Keratinocyte (primary cell): ENCODE data around the gene PARD3B. TPM values are rescaled to one million over a fixed set of nuclear protein-coding genes. Genes with fewer than 3 reads are reported as not detected.

Experiments used
- DNase-seq: peaks from one replicate; pipeline ENCODE4 v3.0.0-alpha.2; 2011; ENCODE audit warnings: low read depth, missing footprints, low spot score
- FAIRE-seq: peaks from 2 replicates; lab custom pipeline; 2011; peaks lifted over from hg19 to GRCh38; lab: Jason Lieb, UNC
- H2AFZ ChIP-seq: 2 replicates; pipeline ENCODE4 v1.6.0; 2012; ENCODE audit warnings: low read length, control low read depth, inconsistent platforms; ENCODE audit not compliant: control insufficient read depth
- H3K27ac ChIP-seq: 2 replicates; pipeline ENCODE4 v1.5.1; 2011; ENCODE audit warnings: low read length; ENCODE audit not compliant: control insufficient read depth, insufficient read depth
- H3K27me3 ChIP-seq: 3 replicates; pipeline ENCODE4 v1.6.0; 2011; ENCODE audit warnings: low read length; ENCODE audit not compliant: control insufficient read depth, insufficient read depth; ENCODE audit errors: extremely low read depth
- H3K36me3 ChIP-seq, 2 experiments: 2 replicates in 1 of 2; 3 replicates in 1 of 2; pipeline ENCODE4 v1.5.1; 2011; ENCODE audit warnings: low read length in 2 of 2, mild to moderate bottlenecking in 1 of 2; ENCODE audit not compliant: control insufficient read depth in 2 of 2, insufficient read depth in 2 of 2; ENCODE audit errors: extremely low read depth in 1 of 2
- H3K4me1 ChIP-seq: 3 replicates; pipeline ENCODE4 v1.5.1; 2011; ENCODE audit warnings: low read length; ENCODE audit not compliant: control insufficient read depth, insufficient read depth; ENCODE audit errors: extremely low read depth
- H3K4me2 ChIP-seq: 3 replicates; pipeline ENCODE4 v1.6.0; 2011; ENCODE audit warnings: low read depth, low read length; ENCODE audit not compliant: control insufficient read depth, insufficient read depth; ENCODE audit errors: extremely low read depth
- H3K4me3 ChIP-seq, 3 experiments: fragments of 200-600 bp in 1 of 3; sonication (generic) in 1 of 3; 2 replicates in 2 of 3; 3 replicates in 1 of 3; pipeline ENCODE4 v1.5.1; 2011 to 2016; ENCODE audit warnings: low read length in 3 of 3, mild to moderate bottlenecking in 3 of 3, control low read depth in 2 of 3, inconsistent platforms in 1 of 3, low read depth in 1 of 3, mixed read lengths in 1 of 3, mixed run types in 1 of 3, moderate library complexity in 1 of 3; ENCODE audit not compliant: control insufficient read depth in 2 of 3, insufficient read depth in 2 of 3; ENCODE audit errors: extremely low read depth in 1 of 3
- H3K79me2 ChIP-seq: 2 replicates; pipeline ENCODE4 v1.6.0; 2012; ENCODE audit warnings: low read length; ENCODE audit not compliant: control insufficient read depth, insufficient read depth
- H3K9ac ChIP-seq: 3 replicates; pipeline ENCODE4 v1.6.0; 2011; ENCODE audit warnings: low read length; ENCODE audit not compliant: control insufficient read depth, insufficient read depth; ENCODE audit errors: extremely low read depth
- H3K9me1 ChIP-seq: 3 replicates; pipeline ENCODE4 v1.6.0; 2011; ENCODE audit warnings: low read length; ENCODE audit not compliant: control insufficient read depth, insufficient read depth; ENCODE audit errors: extremely low read depth
- H3K9me3 ChIP-seq: 2 replicates; pipeline ENCODE4 v1.5.1; 2012; ENCODE audit warnings: low read depth, low read length; ENCODE audit not compliant: control insufficient read depth
- H4K20me1 ChIP-seq: 3 replicates; pipeline ENCODE4 v1.6.0; 2011; ENCODE audit warnings: low read length; ENCODE audit not compliant: control insufficient read depth, insufficient read depth; ENCODE audit errors: extremely low read depth
- CTCF ChIP-seq, 3 experiments: IDR thresholded peaks in 1 of 3; conservative IDR thresholded peaks in 1 of 3; optimal IDR thresholded peaks in 1 of 3; 2 replicates in 2 of 3; 3 replicates in 1 of 3; pipeline versions ENCODE3 to v1.5.1; 2011; ENCODE audit warnings: low read length in 3 of 3, mild to moderate bottlenecking in 3 of 3, moderate library complexity in 2 of 3, control low read depth in 1 of 3, inconsistent platforms in 1 of 3; ENCODE audit not compliant: insufficient read depth in 2 of 3; ENCODE audit errors: extremely low read depth in 1 of 3
- EZH2 ChIP-seq: IDR thresholded peaks from one replicate; pipeline ENCODE4 v1.6.1; 2012; ENCODE audit warnings: inconsistent platforms, mild to moderate bottlenecking, low read length, moderate library complexity
- dilution Hi-C: fragments of 300-500 bp; cut with MboI; formaldehyde crosslinking; loops from one replicate; pipeline ENCODE4 v1.7.0; 2020; ENCODE audit warnings: low sequenced_read_pairs; ENCODE audit not compliant: extremely low pct_ligation_motif_present
- polyA plus RNA-seq, 5 experiments: library from polyadenylated mRNA; depleted of rRNA in 3 of 5; stranded (reverse) in 3 of 5; stranded (forward) in 1 of 5; unstranded in 1 of 5; fragments of >200 nt; gene quantifications; 1 replicate in 1 of 5; 2 replicates in 3 of 5; 3 replicates in 1 of 5; pipeline versions ENCODE4 v1.2.1 to v1.2.3, GENCODE V29; 2011 to 2012; ENCODE audit warnings: missing spikeins in 2 of 5, low read depth in 1 of 5, low replicate concordance in 1 of 5

PARD3B gene
- polyA plus RNA-seq, 1 donor (not counting 4 experiments of a cell fraction or from before 2014, with no cell fraction given) = 1.2 TPM

- Histone ChIP-seq H3K79me2 (no peaks in the 10 kb centered on the region), H3K4me3 (no peak overlapping the region), H3K4me1 (peaks cover 8% of the 10 kb centered on the region), H2AFZ (no peak overlapping the region), H3K4me2 (no peak overlapping the region), H3K27ac (no peak overlapping the region), H3K9me1 (no peaks in the 10 kb centered on the region), H3K36me3 (no peaks in the 10 kb centered on the region), H3K9me3 (no peaks in the 10 kb centered on the region), H3K9ac (no peak overlapping the region), H3K27me3 (no peaks in the 10 kb centered on the region), H4K20me1 (no peaks in the 10 kb centered on the region)
- DNase-seq = no peak
- TF ChIP-seq EZH2 (no peak), CTCF (optimal IDR thresholded peaks at IDR 0.05 in 1 of 3, IDR thresholded peaks at IDR 0.05 in 1 of 3, conservative IDR thresholded peaks at IDR 0.05 in 1 of 3; ENCODE audit: extremely low read depth in 1 of 3, insufficient read depth in 2 of 3, low read length in 3 of 3) (no peak)
- dilution Hi-C loops = no loop called here
- no peak for FAIRE-seq
Measured at GRCh38 chr2:204749319-204749718, 204.0 kb downstream of the PARD3B start.

GRCh38 chr2:204750389-204750788 lies 205.1 kb downstream of the PARD3B start:
- H3K4me3 ChIP-seq = no peak overlapping the region
- H3K9me1 ChIP-seq = no peaks in the 10 kb centered on the region
- no peak overlapping the region for H3K9ac ChIP-seq
- H3K36me3 ChIP-seq = no peaks in the 10 kb centered on the region
- DNase-seq (no peak), FAIRE-seq (no peak)
- dilution Hi-C loops = no loop called here
- H2AFZ ChIP-seq = no peak overlapping the region
- peaks cover 8% of the 10 kb centered on the region for H3K4me1 ChIP-seq
- H3K27ac ChIP-seq = no peak overlapping the region
- H3K4me2 ChIP-seq = no peak overlapping the region
- TF ChIP-seq EZH2 (no peak), CTCF (optimal IDR thresholded peaks at IDR 0.05 in 1 of 3, IDR thresholded peaks at IDR 0.05 in 1 of 3, conservative IDR thresholded peaks at IDR 0.05 in 1 of 3; ENCODE audit: extremely low read depth in 1 of 3, insufficient read depth in 2 of 3, low read length in 3 of 3) (no peak)
- no peaks in the 10 kb centered on the region for H4K20me1 ChIP-seq
- no peaks in the 10 kb centered on the region for H3K9me3 ChIP-seq
- no peaks in the 10 kb centered on the region for H3K79me2 ChIP-seq
- no peaks in the 10 kb centered on the region for H3K27me3 ChIP-seq
